ENCODE results near the gene SGTB. TPM values are rescaled to one million over a fixed set of nuclear protein-coding genes. Genes with fewer than 3 reads are reported as not detected.

Gene SGTB
- polyA plus RNA-seq, 1 donor (not counting 4 experiments of a cell fraction or from before 2014, with no cell fraction given): 10.4 TPM

GRCh38 chr5:65640240-65640639 is 81.7 kb downstream of the SGTB start:
- FAIRE-seq: no peak

GRCh38 chr5:65630981-65631380 is 90.9 kb downstream of the SGTB start:
- Histone ChIP-seq H3K9ac (ENCODE audit: control insufficient read depth, extremely low read depth, insufficient read depth, low read length) (no peak overlapping the region), H4K20me1 (ENCODE audit: control insufficient read depth, extremely low read depth, insufficient read depth, low read length) (peaks cover 2% of the 10 kb centered on the region), H3K27me3 (ENCODE audit: control insufficient read depth, extremely low read depth, insufficient read depth, low read length) (no peaks in the 10 kb centered on the region), H3K9me1 (ENCODE audit: control insufficient read depth, extremely low read depth, insufficient read depth, low read length) (no peaks in the 10 kb centered on the region), H3K4me2 (ENCODE audit: control insufficient read depth, extremely low read depth, insufficient read depth, low read depth, low read length) (no peak overlapping the region), H3K9me3 (ENCODE audit: control insufficient read depth, low read depth, low read length) (no peaks in the 10 kb centered on the region), H3K27ac (ENCODE audit: control insufficient read depth, insufficient read depth, low read length) (no peak overlapping the region), H3K79me2 (ENCODE audit: control insufficient read depth, insufficient read depth, low read length) (peaks cover 34% of the 10 kb centered on the region), H3K4me1 (ENCODE audit: control insufficient read depth, extremely low read depth, insufficient read depth, low read length) (peaks cover 3% of the 10 kb centered on the region), H2AFZ (ENCODE audit: control insufficient read depth, low read length) (no peak overlapping the region), H3K36me3 (ENCODE audit: control insufficient read depth in 2 of 2, extremely low read depth in 1 of 2, insufficient read depth in 2 of 2, low read length in 2 of 2) (peaks cover 0 to 6% of the 10 kb centered on the region in 2 experiments), H3K4me3 (ENCODE audit: control insufficient read depth in 2 of 3, extremely low read depth in 1 of 3, insufficient read depth in 2 of 3, low read depth in 1 of 3, low read length in 3 of 3) (no peak overlapping the region)
- DNase-seq (ENCODE audit: low read depth, low spot score) (no peak), FAIRE-seq (no peak)
- no peak for TF ChIP-seq CTCF (optimal IDR thresholded peaks at IDR 0.05 in 1 of 3, IDR thresholded peaks at IDR 0.05 in 1 of 3, conservative IDR thresholded peaks at IDR 0.05 in 1 of 3; ENCODE audit: extremely low read depth in 1 of 3, insufficient read depth in 2 of 3, low read length in 3 of 3)
- TF ChIP-seq EZH2 (IDR thresholded peaks at IDR 0.05; ENCODE audit: low read length): no peak
- dilution Hi-C loops (cut with MboI; ENCODE audit: extremely low pct_ligation_motif_present, low sequenced_read_pairs): no loop called here

More at GRCh38 chr5:65640240-65640639, 81.7 kb downstream of the SGTB start:
- Histone ChIP-seq H3K9ac (ENCODE audit: control insufficient read depth, extremely low read depth, insufficient read depth, low read length) (no peak overlapping the region), H3K4me3 (ENCODE audit: control insufficient read depth in 2 of 3, extremely low read depth in 1 of 3, insufficient read depth in 2 of 3, low read depth in 1 of 3, low read length in 3 of 3) (no peak overlapping the region), H3K27me3 (ENCODE audit: control insufficient read depth, extremely low read depth, insufficient read depth, low read length) (no peaks in the 10 kb centered on the region), H3K79me2 (ENCODE audit: control insufficient read depth, insufficient read depth, low read length) (no peaks in the 10 kb centered on the region), H3K4me2 (ENCODE audit: control insufficient read depth, extremely low read depth, insufficient read depth, low read depth, low read length) (no peak overlapping the region), H3K9me3 (ENCODE audit: control insufficient read depth, low read depth, low read length) (no peaks in the 10 kb centered on the region), H3K9me1 (ENCODE audit: control insufficient read depth, extremely low read depth, insufficient read depth, low read length) (no peaks in the 10 kb centered on the region), H3K27ac (ENCODE audit: control insufficient read depth, insufficient read depth, low read length) (no peak overlapping the region), H4K20me1 (ENCODE audit: control insufficient read depth, extremely low read depth, insufficient read depth, low read length) (no peaks in the 10 kb centered on the region), H3K36me3 (ENCODE audit: control insufficient read depth in 2 of 2, extremely low read depth in 1 of 2, insufficient read depth in 2 of 2, low read length in 2 of 2) (peaks cover 4 to 8% of the 10 kb centered on the region in 2 experiments), H2AFZ (ENCODE audit: control insufficient read depth, low read length) (no peak overlapping the region), H3K4me1 (ENCODE audit: control insufficient read depth, extremely low read depth, insufficient read depth, low read length) (no peaks in the 10 kb centered on the region)
- TF ChIP-seq CTCF (optimal IDR thresholded peaks at IDR 0.05 in 1 of 3, IDR thresholded peaks at IDR 0.05 in 1 of 3, conservative IDR thresholded peaks at IDR 0.05 in 1 of 3; ENCODE audit: extremely low read depth in 1 of 3, insufficient read depth in 2 of 3, low read length in 3 of 3) (no peak), EZH2 (IDR thresholded peaks at IDR 0.05; ENCODE audit: low read length) (no peak)
- DNase-seq (ENCODE audit: low read depth, low spot score): no peak
- dilution Hi-C loops (cut with MboI; ENCODE audit: extremely low pct_ligation_motif_present, low sequenced_read_pairs): no loop called here

Data from keratinocyte (primary cell).